ENCODE results near the gene PIF1.

DNA sequence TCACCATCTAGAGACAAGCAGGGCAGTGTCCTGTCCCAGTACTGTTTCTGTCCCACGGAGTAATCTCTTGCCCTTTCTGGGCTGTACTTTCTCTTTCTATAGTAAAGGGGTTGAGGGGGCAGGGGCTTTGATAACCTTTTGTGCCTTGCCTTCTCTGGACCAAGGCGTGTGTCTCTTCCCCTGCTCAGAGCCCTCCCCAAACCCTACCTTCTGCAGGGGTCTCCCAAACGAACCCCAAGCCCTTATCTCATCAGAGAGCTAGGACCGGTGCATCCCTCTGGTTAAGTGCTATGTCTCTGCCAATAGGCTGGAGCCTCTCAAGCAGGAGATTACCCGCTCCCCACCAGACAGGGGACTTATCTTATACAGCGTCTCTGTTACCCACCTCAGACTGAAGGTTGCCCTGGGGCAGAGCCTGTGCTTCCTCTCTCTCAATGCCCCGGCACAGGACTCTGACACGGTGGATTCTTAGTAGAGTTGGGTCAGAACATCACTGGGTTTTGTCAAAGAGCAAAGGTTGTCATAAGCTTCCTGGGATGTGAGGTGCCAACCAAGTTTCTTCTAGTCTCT lies 19.2 kb upstream of the PIF1 start:
- TF ChIP-seq, protein P1, sequence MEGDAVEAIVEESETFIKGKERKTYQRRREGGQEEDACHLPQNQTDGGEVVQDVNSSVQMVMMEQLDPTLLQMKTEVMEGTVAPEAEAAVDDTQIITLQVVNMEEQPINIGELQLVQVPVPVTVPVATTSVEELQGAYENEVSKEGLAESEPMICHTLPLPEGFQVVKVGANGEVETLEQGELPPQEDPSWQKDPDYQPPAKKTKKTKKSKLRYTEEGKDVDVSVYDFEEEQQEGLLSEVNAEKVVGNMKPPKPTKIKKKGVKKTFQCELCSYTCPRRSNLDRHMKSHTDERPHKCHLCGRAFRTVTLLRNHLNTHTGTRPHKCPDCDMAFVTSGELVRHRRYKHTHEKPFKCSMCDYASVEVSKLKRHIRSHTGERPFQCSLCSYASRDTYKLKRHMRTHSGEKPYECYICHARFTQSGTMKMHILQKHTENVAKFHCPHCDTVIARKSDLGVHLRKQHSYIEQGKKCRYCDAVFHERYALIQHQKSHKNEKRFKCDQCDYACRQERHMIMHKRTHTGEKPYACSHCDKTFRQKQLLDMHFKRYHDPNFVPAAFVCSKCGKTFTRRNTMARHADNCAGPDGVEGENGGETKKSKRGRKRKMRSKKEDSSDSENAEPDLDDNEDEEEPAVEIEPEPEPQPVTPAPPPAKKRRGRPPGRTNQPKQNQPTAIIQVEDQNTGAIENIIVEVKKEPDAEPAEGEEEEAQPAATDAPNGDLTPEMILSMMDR (IDR thresholded peaks at IDR 0.05; ENCODE audit: low read depth, low read length) = no peak
- no peak for TF ChIP-seq EZH2phosphoT487 (IDR thresholded peaks at IDR 0.05; ENCODE audit: low read depth)

Data from OCI-LY3 (cell line).